HepG2 (cell line): Measurements from ENCODE around the gene CRMP1.

Experiments used
- EP300 ChIP-seq, 3 experiments: sonication (generic) in 1 of 3; formaldehyde crosslinking in 1 of 3; IDR thresholded peaks; 2 replicates each; pipeline versions ENCODE4 v1.5.1 to v1.6.1; 2011 to 2020; ENCODE audit warnings: low read depth in 2 of 3, low read length in 2 of 3, borderline replicate concordance in 1 of 3, improper control_type of control experiment in 1 of 3, mild to moderate bottlenecking in 1 of 3, missing genetic modification reagents in 1 of 3, moderate library complexity in 1 of 3
- MTF1 ChIP-seq: sonication (generic); formaldehyde crosslinking; IDR thresholded peaks from 2 replicates; pipeline ENCODE4 v1.5.0; 2020; ENCODE audit warnings: missing genetic modification reagents
- PRPF4 ChIP-seq: fragments of 200-400 bp; formaldehyde crosslinking; IDR thresholded peaks from 2 replicates; pipeline ENCODE4 v1.6.1; 2016; ENCODE audit warnings: low read length, low read depth; ENCODE audit not compliant: poor library complexity, severe bottlenecking
- SMAD3 ChIP-seq: sonication (generic); formaldehyde crosslinking; IDR thresholded peaks from 2 replicates; pipeline ENCODE4 v1.4.0; 2020; ENCODE audit warnings: missing genetic modification reagents
- TGIF2 ChIP-seq: IDR thresholded peaks from 2 replicates; pipeline ENCODE4 v1.6.1; 2016; ENCODE audit warnings: control low read depth, missing compliant biosample characterization

- TF ChIP-seq MTF1 (no peak), SMAD3 (CRISPR knock-in tag) (no peak), EP300 (IDR thresholded peaks at IDR 0.05; ENCODE audit: low read depth in 2 of 2, low read length in 2 of 2) (no peak), EP300 (CRISPR knock-in tag; IDR thresholded peaks at IDR 0.05; ENCODE audit: borderline replicate concordance) (no peak), PRPF4 (no peak), TGIF2 (no peak)
Observed at GRCh38 chr4:5839751-5840674, 52.9 kb downstream of the CRMP1 start.
